Activated CD4-positive, alpha-beta T cell treated with anti-CD3 and anti-CD28 coated beads, Interleukin-2, Interleukin-6, amounts not matched to agents 100 ng/mL and 50 ng/mL, durations not matched to agents 16 hours and 8 hours (primary cell): ENCODE results near the gene P3H4.
A peak's percentile ranks its signal among the peaks of the same experiment; 100 is the strongest.

Experiments
- DNase-seq: peaks from one replicate; pipeline ENCODE4 v3.0.0-alpha.2; 2020

Gene P3H4

DNA sequence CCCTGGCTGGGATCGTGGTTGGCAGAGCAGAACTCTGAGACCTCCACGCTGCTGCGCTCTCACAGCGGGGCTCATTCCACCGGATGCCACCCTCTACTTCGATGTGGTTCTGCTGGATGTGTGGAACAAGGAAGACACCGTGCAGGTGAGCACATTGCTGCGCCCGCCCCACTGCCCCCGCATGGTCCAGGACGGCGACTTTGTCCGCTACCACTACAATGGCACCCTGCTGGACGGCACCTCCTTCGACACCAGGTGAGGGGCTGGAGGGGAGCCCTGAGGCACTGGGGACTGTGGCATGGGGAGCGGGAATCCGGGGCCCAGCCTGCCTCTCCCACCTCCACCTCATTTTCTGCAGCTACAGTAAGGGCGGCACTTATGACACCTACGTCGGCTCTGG lies 6.3 kb upstream of the P3H4 start:
- DNase-seq, result no peak

GRCh38 chr17:41816637-41817320 lies 5.0 kb upstream of the P3H4 start:
- no peak for DNase-seq

DNA sequence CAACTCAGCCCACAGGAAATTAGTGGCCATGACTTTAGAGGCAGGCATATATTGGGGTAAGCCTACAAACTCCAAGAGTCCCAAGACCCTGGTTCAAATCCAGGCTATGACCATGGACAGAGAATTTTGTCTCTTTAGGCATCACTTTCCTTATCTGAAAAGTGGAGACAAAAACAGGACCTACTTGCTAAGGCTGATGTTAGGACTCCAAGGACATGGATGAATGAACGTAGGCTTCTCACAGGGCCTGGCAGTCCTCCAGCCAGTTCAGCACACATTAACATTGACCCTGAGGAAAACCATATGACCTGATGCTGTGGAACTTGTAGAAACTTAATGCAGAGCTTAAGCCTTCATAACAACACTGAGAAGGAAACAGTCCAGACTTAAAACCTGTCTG lies 2.4 kb upstream of the P3H4 start:
- no peak for DNase-seq

DNA sequence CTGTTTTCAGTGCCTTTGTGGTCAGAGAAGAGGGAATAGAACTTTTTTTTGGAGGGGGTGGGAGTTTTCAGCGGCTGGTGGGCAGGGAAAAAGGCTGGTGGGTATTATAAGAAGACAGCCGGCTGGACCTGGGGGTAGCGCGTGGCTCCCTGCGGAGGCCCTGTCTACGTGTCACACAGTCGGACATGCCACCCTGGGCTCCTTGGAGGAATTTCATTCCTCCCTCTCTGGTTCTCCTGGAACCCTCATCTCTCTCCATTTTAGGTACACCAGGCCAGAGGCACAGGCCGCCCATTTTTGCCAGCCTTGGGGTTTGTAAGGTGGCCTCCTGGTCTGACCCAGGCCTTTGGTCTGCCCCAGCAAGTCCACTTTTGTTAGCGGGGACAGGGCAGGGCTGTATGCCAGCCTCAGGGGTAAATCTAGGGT lies 2.0 kb upstream of the P3H4 start:
- DNase-seq, result no peak

GRCh38 chr17:41813152-41813680 lies 1.5 kb upstream of the P3H4 start:
- no peak for DNase-seq

GRCh38 chr17:41812381-41813151 lies 817 bp upstream of the P3H4 start, which contains the start of gene FKBP10:
TSS of gene FKBP10 (plus strand) at chr17:41813004. CDS start at chr17:41813035, 31 bp downstream.
- no peak for DNase-seq

DNA sequence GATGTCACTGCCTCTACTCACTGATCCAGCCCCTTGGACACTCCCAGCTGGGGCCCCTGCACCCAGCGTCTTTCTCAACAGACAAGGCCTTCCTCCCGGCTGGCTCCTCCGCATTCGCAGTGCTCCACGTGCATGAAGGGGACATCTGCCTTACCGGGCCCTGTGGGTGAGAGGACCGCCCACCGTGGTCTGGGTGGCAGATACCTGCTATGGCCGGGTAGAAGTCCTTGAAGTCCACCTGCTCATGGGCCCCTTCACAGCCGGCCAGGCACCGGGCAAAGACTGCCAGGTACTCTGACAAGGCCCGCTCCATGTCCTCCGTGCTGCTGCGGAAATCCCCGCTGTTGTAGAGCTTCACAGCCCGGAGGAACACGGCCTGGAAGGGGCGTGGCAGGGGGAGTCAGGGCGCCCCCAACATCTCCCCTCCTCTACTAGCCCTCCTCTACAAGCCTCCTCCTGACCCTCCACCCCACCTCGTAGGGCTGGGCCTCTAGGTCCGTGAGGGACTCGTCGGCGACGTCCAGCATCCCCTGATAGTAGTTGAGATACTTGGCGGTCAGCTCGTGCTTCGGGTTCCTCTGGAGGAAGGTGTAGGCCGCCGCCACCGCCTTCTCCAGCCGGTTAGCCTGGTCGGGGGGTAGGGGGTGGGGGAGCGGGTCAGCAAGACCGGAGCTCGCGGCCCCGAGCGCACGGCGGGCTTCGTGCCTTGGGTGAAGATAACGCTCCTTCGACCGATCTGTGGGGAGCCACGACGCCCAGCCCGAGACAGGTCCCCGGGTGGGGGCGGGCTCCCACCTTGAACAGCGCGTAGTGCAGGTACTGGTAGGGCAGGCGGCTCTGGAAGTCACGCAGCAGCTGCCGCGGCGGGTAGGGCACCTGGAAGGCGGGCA lies 845 bp downstream of the P3H4 start:
- no peak for DNase-seq

GRCh38 chr17:41806685-41807445 lies 4.9 kb downstream of the P3H4 start:
- DNase-seq, result no peak

- DNase-seq, result no peak
Measured at GRCh38 chr17:41803049-41804020, 8.4 kb downstream of the P3H4 start.

DNA sequence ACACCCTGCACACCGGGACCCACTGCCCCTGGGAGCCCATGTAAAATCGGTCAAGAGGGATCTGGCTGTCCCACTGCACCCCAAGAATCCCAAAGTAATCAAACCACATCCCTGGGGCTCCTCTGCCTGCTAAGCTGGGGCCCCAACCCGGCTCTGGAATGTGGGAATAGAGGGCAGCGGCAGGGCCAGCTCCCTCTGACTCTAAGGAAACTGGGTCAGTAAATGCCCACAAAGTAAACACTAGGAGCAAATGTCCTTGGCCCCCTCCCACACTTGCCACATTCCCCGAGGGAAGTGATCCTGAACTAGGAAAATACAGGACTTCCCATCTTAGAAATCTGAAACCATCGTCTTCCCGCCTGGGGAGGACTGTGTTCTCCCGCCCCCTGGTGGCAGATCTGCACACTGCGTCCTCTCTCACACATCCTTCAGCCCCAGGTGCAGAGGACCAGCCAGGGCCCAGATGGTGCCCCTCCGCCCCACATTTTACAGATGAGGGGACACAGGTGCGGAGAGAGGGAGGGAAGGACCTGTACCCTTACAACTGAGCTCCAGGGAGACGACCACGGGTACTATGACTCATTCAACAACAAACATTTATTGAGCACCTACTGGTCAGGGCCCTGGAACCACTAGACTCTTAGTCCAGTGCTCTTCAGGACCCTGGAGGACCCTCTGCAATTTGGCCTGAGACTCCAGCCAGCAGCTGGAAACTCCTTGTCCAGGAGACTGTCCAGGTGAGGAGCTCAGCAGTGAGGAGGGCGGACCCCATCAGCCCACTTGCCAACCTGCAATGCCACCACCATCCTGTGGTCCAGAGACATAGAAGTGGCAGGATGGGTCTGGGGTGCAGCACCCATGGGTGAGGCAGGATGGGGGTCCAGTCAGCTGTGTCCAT lies 10.1 kb downstream of the P3H4 start:
- peak; percentile 81 for DNase-seq

- DNase-seq, result no peak
Measured at GRCh38 chr17:41800601-41801373, 11.0 kb downstream of the P3H4 start.

DNA sequence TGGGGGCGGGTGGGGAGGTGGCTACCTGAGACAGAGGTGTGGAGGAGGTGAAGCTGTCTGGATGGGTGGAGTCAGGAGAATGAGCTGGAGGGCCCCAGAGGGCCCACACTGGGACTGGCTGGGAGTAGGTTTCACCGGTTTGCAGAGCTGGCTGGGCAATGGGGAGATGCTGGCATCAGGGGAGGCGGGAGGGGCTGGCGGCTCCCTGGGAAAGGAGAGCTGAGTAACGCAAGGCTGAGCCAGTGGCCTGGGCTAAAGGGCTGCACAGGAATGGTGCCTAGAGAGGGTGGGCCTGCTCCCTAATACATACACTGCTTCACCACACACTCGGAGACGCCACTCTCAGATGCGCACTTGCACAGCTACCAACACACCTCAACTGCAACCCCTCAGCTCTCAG lies 12.4 kb downstream of the P3H4 start:
- DNase-seq, result no peak

- no peak for DNase-seq
Measured at GRCh38 chr17:41797377-41797776, 14.4 kb downstream of the P3H4 start.

DNA sequence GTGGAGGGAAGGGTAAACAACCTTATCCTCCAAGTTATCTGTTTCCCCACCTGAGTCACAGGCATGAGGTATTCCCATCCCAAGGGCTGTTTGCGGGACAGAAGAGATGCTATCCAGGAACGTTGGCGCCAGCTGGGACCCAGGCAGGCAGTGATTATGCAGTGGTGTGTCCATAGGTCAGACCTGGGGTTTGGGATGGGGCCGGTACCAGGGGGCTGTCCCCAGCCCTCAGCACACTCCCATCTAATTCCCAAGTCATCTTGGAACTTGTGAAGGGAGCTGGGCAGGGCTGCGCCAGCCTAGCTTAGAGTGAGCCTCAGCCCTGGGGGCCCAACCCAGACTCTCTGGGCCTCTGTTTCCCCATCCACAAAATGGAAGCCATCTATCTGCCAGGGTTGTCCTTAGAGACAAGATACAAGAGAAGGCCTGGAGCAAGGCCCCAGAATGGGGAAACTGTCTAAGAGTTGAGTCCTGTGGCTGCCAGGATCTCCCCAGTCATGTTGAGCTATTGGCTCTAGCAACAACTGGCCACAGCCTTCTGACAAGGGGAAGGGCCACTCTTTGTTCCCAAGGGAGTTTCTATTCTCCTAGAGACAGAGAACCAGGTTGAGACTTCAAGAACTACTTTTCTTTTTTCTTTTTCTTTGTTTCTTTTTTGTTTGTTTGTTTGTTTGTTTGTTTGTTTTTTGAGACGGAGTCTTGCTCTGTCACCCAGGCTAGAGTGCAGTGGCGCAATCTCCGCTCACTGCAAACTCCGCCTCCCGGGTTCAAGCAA lies 15.4 kb downstream of the P3H4 start:
- no peak for DNase-seq

GRCh38 chr17:41794540-41794975 lies 17.2 kb downstream of the P3H4 start:
- no peak for DNase-seq

DNA sequence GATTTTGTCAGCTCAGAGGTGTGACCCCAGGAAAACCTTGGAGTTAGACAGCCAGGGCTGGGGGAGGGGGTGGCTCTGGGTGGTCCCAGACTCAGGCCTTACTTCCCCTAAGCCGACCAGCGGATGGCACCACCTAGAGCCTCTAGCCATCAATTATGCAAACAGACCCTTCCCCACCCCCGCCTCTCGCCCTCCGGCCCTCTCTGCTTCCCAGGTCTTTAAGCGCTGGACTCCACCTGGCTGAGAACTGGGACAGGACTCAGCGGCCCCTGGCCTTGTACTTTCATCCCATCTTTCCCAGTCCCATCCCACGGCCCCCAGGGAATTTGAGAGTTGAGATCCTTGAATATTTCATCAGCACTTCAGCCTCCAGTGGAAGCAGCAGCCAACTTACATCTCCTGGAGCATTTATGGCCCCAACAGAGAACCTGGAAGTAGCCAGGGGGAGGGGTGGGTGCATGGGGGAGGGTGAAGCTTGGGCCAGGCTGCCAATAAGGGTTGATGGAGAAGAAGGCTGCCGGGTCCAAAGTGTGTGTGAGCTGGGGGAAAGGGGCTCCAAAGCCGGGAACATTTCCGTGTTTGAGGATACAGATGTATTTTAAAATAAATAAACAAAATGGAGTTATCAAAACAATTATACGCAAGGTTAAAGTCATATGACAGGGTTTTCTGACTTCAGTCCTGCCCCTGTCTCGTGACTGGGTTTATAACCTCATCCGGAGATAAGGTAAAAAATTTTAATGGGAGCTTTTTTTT lies 17.8 kb downstream of the P3H4 start:
- no peak for DNase-seq
